HEK293 (cell line): ENCODE data around the gene HEATR5B.

Experiments used
- FEZF1 ChIP-seq: fragments of 450-650 bp; formaldehyde crosslinking; IDR thresholded peaks from 2 replicates; pipeline ENCODE4 v1.5.1; 2016; ENCODE audit warnings: missing biosample characterization, missing genetic modification characterization
- YY1 ChIP-seq: fragments of 450-650 bp; formaldehyde crosslinking; IDR thresholded peaks from 2 replicates; pipeline ENCODE4 v1.5.1; 2018; ENCODE audit warnings: missing biosample characterization, missing genetic modification characterization
- YY2 ChIP-seq: fragments of 450-650 bp; formaldehyde crosslinking; IDR thresholded peaks from 2 replicates; pipeline ENCODE4 v1.5.1; 2016; ENCODE audit warnings: missing biosample characterization, missing genetic modification characterization
- ZBTB21 ChIP-seq: fragments of 450-650 bp; formaldehyde crosslinking; IDR thresholded peaks from 2 replicates; pipeline ENCODE4 v1.5.1; 2017; ENCODE audit warnings: missing biosample characterization, missing genetic modification characterization
- ZNF544 ChIP-seq: fragments of 450-650 bp; formaldehyde crosslinking; IDR thresholded peaks from 2 replicates; pipeline ENCODE4 v1.5.0; 2017; ENCODE audit warnings: missing biosample characterization, missing genetic modification characterization
- ZNF596 ChIP-seq: fragments of 450-650 bp; IDR thresholded peaks from 2 replicates; pipeline ENCODE4 v1.5.0; 2018; ENCODE audit warnings: missing biosample characterization, mild to moderate bottlenecking, missing genetic modification characterization, moderate library complexity
- ZNF623 ChIP-seq: fragments of 450-650 bp; formaldehyde crosslinking; IDR thresholded peaks from 2 replicates; pipeline ENCODE4 v1.5.1; 2016; ENCODE audit warnings: missing biosample characterization, missing genetic modification characterization
- TF ChIP-seq, protein P1 (sequence below): fragments of 450-650 bp; formaldehyde crosslinking; IDR thresholded peaks from 2 replicates; pipeline ENCODE4 v1.5.1; 2016; ENCODE audit warnings: missing biosample characterization, missing genetic modification characterization
- TF ChIP-seq, protein P2 (sequence below): fragments of 450-650 bp; formaldehyde crosslinking; IDR thresholded peaks from 2 replicates; pipeline ENCODE4 v1.5.1; 2016; ENCODE audit warnings: missing biosample characterization, missing genetic modification characterization
- TF ChIP-seq, protein P3 (sequence below): fragments of 450-650 bp; formaldehyde crosslinking; IDR thresholded peaks from 2 replicates; pipeline ENCODE4 v1.5.1; 2016; ENCODE audit warnings: missing biosample characterization, missing genetic modification characterization
- TF ChIP-seq, protein P4 (sequence below): fragments of 450-650 bp; formaldehyde crosslinking; IDR thresholded peaks from 2 replicates; pipeline ENCODE4 v1.5.1; 2017; ENCODE audit warnings: missing biosample characterization, missing genetic modification characterization
- TF ChIP-seq, protein P5 (sequence below): fragments of 450-650 bp; formaldehyde crosslinking; IDR thresholded peaks from 2 replicates; pipeline ENCODE4 v1.5.1; 2016; ENCODE audit warnings: missing biosample characterization, missing genetic modification characterization
- TF ChIP-seq, protein P6 (sequence below): sonication (generic); formaldehyde crosslinking; IDR thresholded peaks from 2 replicates; pipeline ENCODE4 v1.8.1; 2022; ENCODE audit warnings: mild to moderate bottlenecking, moderate library complexity, missing genetic modification reagents

DNA sequence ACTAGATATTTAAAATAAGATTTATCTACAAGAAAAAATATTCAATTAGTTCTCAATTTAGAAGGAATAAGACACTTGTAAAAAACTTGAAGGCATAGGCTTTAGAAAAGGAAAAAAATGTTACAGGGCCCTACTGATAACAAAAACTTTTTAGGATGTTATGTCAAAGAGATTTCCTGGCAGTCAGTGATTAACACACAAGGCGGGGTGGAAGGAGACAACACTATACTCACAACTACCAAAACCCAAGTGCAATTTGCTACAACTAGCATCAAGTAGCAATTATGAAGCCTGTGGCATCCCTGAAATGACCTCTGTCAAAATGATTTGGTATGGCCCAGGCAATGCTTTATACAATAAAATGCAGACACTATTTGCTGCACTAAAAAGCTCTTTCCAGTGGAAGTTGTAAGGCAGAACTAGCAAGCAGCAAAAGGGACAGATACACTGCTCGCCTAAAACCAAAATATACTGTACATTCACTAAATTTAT is 133.1 kb downstream of the HEATR5B start:
- TF ChIP-seq, protein P1, sequence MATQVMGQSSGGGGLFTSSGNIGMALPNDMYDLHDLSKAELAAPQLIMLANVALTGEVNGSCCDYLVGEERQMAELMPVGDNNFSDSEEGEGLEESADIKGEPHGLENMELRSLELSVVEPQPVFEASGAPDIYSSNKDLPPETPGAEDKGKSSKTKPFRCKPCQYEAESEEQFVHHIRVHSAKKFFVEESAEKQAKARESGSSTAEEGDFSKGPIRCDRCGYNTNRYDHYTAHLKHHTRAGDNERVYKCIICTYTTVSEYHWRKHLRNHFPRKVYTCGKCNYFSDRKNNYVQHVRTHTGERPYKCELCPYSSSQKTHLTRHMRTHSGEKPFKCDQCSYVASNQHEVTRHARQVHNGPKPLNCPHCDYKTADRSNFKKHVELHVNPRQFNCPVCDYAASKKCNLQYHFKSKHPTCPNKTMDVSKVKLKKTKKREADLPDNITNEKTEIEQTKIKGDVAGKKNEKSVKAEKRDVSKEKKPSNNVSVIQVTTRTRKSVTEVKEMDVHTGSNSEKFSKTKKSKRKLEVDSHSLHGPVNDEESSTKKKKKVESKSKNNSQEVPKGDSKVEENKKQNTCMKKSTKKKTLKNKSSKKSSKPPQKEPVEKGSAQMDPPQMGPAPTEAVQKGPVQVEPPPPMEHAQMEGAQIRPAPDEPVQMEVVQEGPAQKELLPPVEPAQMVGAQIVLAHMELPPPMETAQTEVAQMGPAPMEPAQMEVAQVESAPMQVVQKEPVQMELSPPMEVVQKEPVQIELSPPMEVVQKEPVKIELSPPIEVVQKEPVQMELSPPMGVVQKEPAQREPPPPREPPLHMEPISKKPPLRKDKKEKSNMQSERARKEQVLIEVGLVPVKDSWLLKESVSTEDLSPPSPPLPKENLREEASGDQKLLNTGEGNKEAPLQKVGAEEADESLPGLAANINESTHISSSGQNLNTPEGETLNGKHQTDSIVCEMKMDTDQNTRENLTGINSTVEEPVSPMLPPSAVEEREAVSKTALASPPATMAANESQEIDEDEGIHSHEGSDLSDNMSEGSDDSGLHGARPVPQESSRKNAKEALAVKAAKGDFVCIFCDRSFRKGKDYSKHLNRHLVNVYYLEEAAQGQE (tag by site-specific recombination) = no peak
- TF ChIP-seq, protein P2, sequence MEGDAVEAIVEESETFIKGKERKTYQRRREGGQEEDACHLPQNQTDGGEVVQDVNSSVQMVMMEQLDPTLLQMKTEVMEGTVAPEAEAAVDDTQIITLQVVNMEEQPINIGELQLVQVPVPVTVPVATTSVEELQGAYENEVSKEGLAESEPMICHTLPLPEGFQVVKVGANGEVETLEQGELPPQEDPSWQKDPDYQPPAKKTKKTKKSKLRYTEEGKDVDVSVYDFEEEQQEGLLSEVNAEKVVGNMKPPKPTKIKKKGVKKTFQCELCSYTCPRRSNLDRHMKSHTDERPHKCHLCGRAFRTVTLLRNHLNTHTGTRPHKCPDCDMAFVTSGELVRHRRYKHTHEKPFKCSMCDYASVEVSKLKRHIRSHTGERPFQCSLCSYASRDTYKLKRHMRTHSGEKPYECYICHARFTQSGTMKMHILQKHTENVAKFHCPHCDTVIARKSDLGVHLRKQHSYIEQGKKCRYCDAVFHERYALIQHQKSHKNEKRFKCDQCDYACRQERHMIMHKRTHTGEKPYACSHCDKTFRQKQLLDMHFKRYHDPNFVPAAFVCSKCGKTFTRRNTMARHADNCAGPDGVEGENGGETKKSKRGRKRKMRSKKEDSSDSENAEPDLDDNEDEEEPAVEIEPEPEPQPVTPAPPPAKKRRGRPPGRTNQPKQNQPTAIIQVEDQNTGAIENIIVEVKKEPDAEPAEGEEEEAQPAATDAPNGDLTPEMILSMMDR = no peak
- TF ChIP-seq ZNF623 (tag by site-specific recombination) (no peak), FEZF1 (tag by site-specific recombination) (no peak), ZBTB21 (tag by site-specific recombination) (no peak), YY1 (tag by site-specific recombination) (no peak), YY2 (no peak), ZNF544 (tag by site-specific recombination) (no peak), ZNF596 (tag by site-specific recombination) (no peak)
- TF ChIP-seq, protein P3, sequence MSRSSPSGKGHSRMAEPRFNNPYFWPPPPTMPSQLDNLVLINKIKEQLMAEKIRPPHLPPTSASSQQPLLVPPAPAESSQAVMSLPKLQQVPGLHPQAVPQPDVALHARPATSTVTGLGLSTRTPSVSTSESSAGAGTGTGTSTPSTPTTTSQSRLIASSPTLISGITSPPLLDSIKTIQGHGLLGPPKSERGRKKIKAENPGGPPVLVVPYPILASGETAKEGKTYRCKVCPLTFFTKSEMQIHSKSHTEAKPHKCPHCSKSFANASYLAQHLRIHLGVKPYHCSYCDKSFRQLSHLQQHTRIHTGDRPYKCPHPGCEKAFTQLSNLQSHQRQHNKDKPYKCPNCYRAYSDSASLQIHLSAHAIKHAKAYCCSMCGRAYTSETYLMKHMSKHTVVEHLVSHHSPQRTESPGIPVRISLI (tag by site-specific recombination) = no peak
- TF ChIP-seq, protein P4, sequence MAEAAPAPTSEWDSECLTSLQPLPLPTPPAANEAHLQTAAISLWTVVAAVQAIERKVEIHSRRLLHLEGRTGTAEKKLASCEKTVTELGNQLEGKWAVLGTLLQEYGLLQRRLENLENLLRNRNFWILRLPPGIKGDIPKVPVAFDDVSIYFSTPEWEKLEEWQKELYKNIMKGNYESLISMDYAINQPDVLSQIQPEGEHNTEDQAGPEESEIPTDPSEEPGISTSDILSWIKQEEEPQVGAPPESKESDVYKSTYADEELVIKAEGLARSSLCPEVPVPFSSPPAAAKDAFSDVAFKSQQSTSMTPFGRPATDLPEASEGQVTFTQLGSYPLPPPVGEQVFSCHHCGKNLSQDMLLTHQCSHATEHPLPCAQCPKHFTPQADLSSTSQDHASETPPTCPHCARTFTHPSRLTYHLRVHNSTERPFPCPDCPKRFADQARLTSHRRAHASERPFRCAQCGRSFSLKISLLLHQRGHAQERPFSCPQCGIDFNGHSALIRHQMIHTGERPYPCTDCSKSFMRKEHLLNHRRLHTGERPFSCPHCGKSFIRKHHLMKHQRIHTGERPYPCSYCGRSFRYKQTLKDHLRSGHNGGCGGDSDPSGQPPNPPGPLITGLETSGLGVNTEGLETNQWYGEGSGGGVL (tag by site-specific recombination) = no peak
- TF ChIP-seq, protein P5, sequence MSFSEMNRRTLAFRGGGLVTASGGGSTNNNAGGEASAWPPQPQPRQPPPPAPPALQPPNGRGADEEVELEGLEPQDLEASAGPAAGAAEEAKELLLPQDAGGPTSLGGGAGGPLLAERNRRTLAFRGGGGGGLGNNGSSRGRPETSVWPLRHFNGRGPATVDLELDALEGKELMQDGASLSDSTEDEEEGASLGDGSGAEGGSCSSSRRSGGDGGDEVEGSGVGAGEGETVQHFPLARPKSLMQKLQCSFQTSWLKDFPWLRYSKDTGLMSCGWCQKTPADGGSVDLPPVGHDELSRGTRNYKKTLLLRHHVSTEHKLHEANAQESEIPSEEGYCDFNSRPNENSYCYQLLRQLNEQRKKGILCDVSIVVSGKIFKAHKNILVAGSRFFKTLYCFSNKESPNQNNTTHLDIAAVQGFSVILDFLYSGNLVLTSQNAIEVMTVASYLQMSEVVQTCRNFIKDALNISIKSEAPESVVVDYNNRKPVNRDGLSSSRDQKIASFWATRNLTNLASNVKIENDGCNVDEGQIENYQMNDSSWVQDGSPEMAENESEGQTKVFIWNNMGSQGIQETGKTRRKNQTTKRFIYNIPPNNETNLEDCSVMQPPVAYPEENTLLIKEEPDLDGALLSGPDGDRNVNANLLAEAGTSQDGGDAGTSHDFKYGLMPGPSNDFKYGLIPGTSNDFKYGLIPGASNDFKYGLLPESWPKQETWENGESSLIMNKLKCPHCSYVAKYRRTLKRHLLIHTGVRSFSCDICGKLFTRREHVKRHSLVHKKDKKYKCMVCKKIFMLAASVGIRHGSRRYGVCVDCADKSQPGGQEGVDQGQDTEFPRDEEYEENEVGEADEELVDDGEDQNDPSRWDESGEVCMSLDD = no peak
- TF ChIP-seq, protein P6, sequence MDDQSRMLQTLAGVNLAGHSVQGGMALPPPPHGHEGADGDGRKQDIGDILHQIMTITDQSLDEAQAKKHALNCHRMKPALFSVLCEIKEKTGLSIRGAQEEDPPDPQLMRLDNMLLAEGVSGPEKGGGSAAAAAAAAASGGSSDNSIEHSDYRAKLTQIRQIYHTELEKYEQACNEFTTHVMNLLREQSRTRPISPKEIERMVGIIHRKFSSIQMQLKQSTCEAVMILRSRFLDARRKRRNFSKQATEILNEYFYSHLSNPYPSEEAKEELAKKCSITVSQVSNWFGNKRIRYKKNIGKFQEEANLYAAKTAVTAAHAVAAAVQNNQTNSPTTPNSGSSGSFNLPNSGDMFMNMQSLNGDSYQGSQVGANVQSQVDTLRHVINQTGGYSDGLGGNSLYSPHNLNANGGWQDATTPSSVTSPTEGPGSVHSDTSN = no peak
